Suprapubic skin (tissue), 3 donors: ENCODE results near the gene ATP2C2.
"Not testable (repeated sequence)": the region's sequence is repeated elsewhere in the genome, so short reads cannot be mapped to it uniquely, and the experiment has no call there.

Experiments
- CTCF ChIP-seq, 2 donors: fragments of 200-600 bp in 1 of 2; fragments of 450-650 bp in 1 of 2; sonication (generic) in 1 of 2; IDR thresholded peaks; one replicate each; pipeline ENCODE4 v1.5.1; 2016 to 2019; ENCODE audit warnings: antibody characterized with exemption in 2 of 2, mild to moderate bottlenecking in 1 of 2, moderate library complexity in 1 of 2
- EP300 ChIP-seq: sonication (generic); formaldehyde crosslinking; IDR thresholded peaks from one replicate; pipeline ENCODE4 v1.6.1; 2017; ENCODE audit warnings: antibody characterized with exemption
- POLR2A ChIP-seq, 2 donors: fragments of 450-650 bp; IDR thresholded peaks; one replicate each; pipeline ENCODE4 v1.6.1; 2017; ENCODE audit warnings: antibody characterized with exemption in 2 of 2, mild to moderate bottlenecking in 2 of 2, moderate library complexity in 2 of 2

GRCh38 chr16:84420556-84420955 is 52.2 kb downstream of the ATP2C2 start:
- TF ChIP-seq CTCF (IDR thresholded peaks at IDR 0.05); EP300; POLR2A (IDR thresholded peaks at IDR 0.05): not testable (repeated sequence)
